K562 (cell line): ENCODE results near the gene DEDD2. TPM values are rescaled to one million over a fixed set of nuclear protein-coding genes. Genes with fewer than 3 reads are reported as not detected.

Source experiments
- ARID1B ChIP-seq: fragments of 450-650 bp; IDR thresholded peaks from 2 replicates; pipeline ENCODE4 v1.6.1; 2016; ENCODE audit warnings: antibody characterized with exemption, mild to moderate bottlenecking, inconsistent platforms
- CBFA2T2 ChIP-seq: fragments of 450-650 bp; conservative IDR thresholded peaks from 2 replicates; pipeline ENCODE4 v1.6.1; 2017; ENCODE audit warnings: mild to moderate bottlenecking
- CHD2 ChIP-seq: IDR thresholded peaks from 2 replicates; pipeline ENCODE4 v1.6.1; 2011; ENCODE audit warnings: low read depth, low read length
- DPF2 ChIP-seq: fragments of 450-650 bp; IDR thresholded peaks from 2 replicates; pipeline ENCODE4 v1.6.1; 2016
- ESRRB ChIP-seq: fragments of 250-450 bp; sonication (Bioruptor Pico); IDR thresholded peaks from 2 replicates; pipeline ENCODE4 v1.5.0; 2020; ENCODE audit warnings: mild to moderate bottlenecking, moderate library complexity, borderline replicate concordance
- ETV5 ChIP-seq: sonication (generic); formaldehyde crosslinking; IDR thresholded peaks from 2 replicates; pipeline ENCODE4 v1.4.0; 2020; ENCODE audit warnings: low read depth, mild to moderate bottlenecking, missing genetic modification reagents
- GABPB1 ChIP-seq: sonication (generic); formaldehyde crosslinking; IDR thresholded peaks from 2 replicates; pipeline ENCODE4 v1.8.0; 2022; ENCODE audit warnings: mild to moderate bottlenecking, missing genetic modification reagents
- MEIS2 ChIP-seq: fragments of 450-650 bp; IDR thresholded peaks from 2 replicates; pipeline ENCODE4 v1.6.1; 2014; ENCODE audit warnings: mild to moderate bottlenecking; ENCODE audit not compliant: partially characterized antibody
- PHB2 ChIP-seq: fragments of 450-650 bp; IDR thresholded peaks from 2 replicates; pipeline ENCODE4 v1.6.1; 2017; ENCODE audit warnings: low read depth
- RBM14 ChIP-seq: fragments of 200-400 bp; formaldehyde crosslinking; IDR thresholded peaks from 2 replicates; pipeline ENCODE4 v1.6.1; 2018; ENCODE audit warnings: low read depth, mild to moderate bottlenecking, low read length, moderate library complexity, borderline replicate concordance; ENCODE audit not compliant: insufficient read depth
- SMAD4 ChIP-seq: fragments of 250-450 bp; sonication (Bioruptor Pico); conservative IDR thresholded peaks from 2 replicates; pipeline ENCODE4 v1.8.0; 2021; ENCODE audit warnings: inconsistent platforms, mild to moderate bottlenecking, moderate library complexity
- SRSF1 ChIP-seq: fragments of 200-400 bp; formaldehyde crosslinking; IDR thresholded peaks from 2 replicates; pipeline ENCODE4 v1.6.1; 2017; ENCODE audit warnings: mild to moderate bottlenecking, low read depth, low read length, moderate library complexity
- SRSF7 ChIP-seq: fragments of 200-400 bp; formaldehyde crosslinking; optimal IDR thresholded peaks from 2 replicates; pipeline ENCODE3; 2017; ENCODE audit warnings: mild to moderate bottlenecking, low read depth, low read length
- TAF15 ChIP-seq: fragments of 200-400 bp; formaldehyde crosslinking; IDR thresholded peaks from 2 replicates; pipeline ENCODE4 v1.6.1; 2017; ENCODE audit warnings: mild to moderate bottlenecking, low read depth, low read length, moderate library complexity
- TAF7 ChIP-seq: fragments of 450-650 bp; IDR thresholded peaks from 2 replicates; pipeline ENCODE4 v1.6.1; 2016; ENCODE audit warnings: missing genetic modification characterization, missing compliant biosample characterization
- YY1 ChIP-seq, 3 experiments: IDR thresholded peaks; 2 replicates each; pipeline ENCODE4 v1.6.1; 2011; ENCODE audit warnings: low read length in 2 of 3, mild to moderate bottlenecking in 2 of 3, moderate library complexity in 2 of 3, borderline replicate concordance in 1 of 3, control low read depth in 1 of 3, low read depth in 1 of 3; ENCODE audit not compliant: insufficient read depth in 3 of 3, insufficient replicate concordance in 2 of 3, control insufficient read depth in 1 of 3, insufficient read length in 1 of 3; ENCODE audit errors: extremely low read depth in 1 of 3
- ZEB2 ChIP-seq: fragments of 450-650 bp; IDR thresholded peaks from 2 replicates; pipeline ENCODE4 v1.6.1; 2016
- ZNF184 ChIP-seq: sonication (generic); formaldehyde crosslinking; IDR thresholded peaks from 2 replicates; pipeline ENCODE4 v1.5.0; 2020; ENCODE audit warnings: missing genetic modification reagents
- ZNF589 ChIP-seq: fragments of 200-800 bp; sonication (Bioruptor generic); IDR thresholded peaks from 2 replicates; pipeline ENCODE4 v1.6.1; 2016; ENCODE audit warnings: low read depth, missing genetic modification characterization, missing compliant biosample characterization
- ZNF695 ChIP-seq: fragments of 450-650 bp; formaldehyde crosslinking; IDR thresholded peaks from 2 replicates; pipeline ENCODE4 v1.4.0; 2020; ENCODE audit warnings: mild to moderate bottlenecking, moderate library complexity
- polyA plus RNA-seq, 8 experiments: library from polyadenylated mRNA; depleted of rRNA in 4 of 8; stranded (reverse) in 5 of 8; unstranded in 3 of 8; fragments of >200 nt; fragmentation: Nextera tagmentation in 2 of 8; fragmentation: Illumina TruSeq in 1 of 8; extraction: Ambion mirVana in 2 of 8; extraction: Trizol in 1 of 8; gene quantifications; 2 replicates each; pipeline versions ENCODE4 v1.2.1 to v1.2.3, GENCODE V29; 2011 to 2014; ENCODE audit warnings: inconsistent platforms in 1 of 8, missing spikeins in 1 of 8
- total RNA-seq, 7 experiments: library from RNA; depleted of rRNA in 6 of 7; stranded (reverse); fragments of >200 nt in 6 of 7; fragmentation: Illumina TruSeq in 2 of 7; extraction: Trizol in 2 of 7; gene quantifications; 2 replicates each; pipeline versions ENCODE4 v1.2.1 to v1.2.3, GENCODE V29; 2011 to 2021; ENCODE audit warnings: low replicate concordance in 1 of 7
- TF ChIP-seq, protein P1 (sequence below), 2 experiments: IDR thresholded peaks; 2 replicates each; pipeline ENCODE4 v1.6.1; 2012; ENCODE audit warnings: improper control_type of control experiment in 2 of 2, low read depth in 2 of 2, low read length in 2 of 2, borderline replicate concordance in 1 of 2
- TF ChIP-seq, protein P2 (sequence below): fragments of 200-800 bp; sonication (Bioruptor generic); IDR thresholded peaks from 2 replicates; pipeline ENCODE4 v1.6.1; 2016; ENCODE audit warnings: missing genetic modification characterization, missing compliant biosample characterization

The DEDD2 gene
- total and polyA plus RNA-seq, 9 of the 15 experiments (the other 6 are each of a cell fraction or from before 2014, with no cell fraction given), result 4.3 to 43.0 (median 29.2) TPM

DNA sequence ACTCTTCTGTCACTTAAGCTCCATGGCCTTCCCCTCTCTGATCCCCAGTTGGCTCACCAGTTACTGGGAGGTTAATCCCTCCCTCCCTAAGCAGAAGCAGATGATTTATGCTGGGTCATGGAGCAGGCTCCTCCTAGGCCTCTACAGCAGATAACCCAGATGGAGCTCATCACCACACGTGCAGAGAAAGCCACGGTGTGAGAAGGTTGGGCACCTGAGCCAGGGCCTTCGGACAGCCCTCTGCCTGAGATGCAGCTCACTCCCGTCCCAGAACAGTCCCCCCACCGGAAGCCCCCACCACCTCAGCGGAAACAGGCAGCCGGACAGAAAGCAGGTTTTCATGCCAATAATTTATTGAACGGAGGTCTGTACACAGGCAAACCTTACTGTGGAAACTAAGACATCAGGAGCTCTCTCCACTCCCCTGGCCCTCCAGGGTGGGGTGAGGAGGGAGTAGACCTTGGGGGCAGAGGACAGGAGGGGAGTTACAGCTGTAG is 12.4 kb upstream of the DEDD2 start (continued):
- TF ChIP-seq, protein P1, sequence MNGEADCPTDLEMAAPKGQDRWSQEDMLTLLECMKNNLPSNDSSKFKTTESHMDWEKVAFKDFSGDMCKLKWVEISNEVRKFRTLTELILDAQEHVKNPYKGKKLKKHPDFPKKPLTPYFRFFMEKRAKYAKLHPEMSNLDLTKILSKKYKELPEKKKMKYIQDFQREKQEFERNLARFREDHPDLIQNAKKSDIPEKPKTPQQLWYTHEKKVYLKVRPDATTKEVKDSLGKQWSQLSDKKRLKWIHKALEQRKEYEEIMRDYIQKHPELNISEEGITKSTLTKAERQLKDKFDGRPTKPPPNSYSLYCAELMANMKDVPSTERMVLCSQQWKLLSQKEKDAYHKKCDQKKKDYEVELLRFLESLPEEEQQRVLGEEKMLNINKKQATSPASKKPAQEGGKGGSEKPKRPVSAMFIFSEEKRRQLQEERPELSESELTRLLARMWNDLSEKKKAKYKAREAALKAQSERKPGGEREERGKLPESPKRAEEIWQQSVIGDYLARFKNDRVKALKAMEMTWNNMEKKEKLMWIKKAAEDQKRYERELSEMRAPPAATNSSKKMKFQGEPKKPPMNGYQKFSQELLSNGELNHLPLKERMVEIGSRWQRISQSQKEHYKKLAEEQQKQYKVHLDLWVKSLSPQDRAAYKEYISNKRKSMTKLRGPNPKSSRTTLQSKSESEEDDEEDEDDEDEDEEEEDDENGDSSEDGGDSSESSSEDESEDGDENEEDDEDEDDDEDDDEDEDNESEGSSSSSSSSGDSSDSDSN (IDR thresholded peaks at IDR 0.05; ENCODE audit: borderline replicate concordance in 1 of 2, low read depth in 2 of 2, low read length in 2 of 2), result no peak
- TF ChIP-seq PHB2 (no peak), CHD2 (no peak), ZNF589 (no peak), DPF2 (peak; percentile 67), TAF15 (no peak), MEIS2 (peak; percentile 97), ESRRB (no peak), SMAD4 (CRISPR knock-in tag) (0 out of 2 replicates have a peak, but pooled peaks have one; percentile 36), ARID1B (peak; percentile 57), GABPB1 (no peak; the same call in 1 of the 2 replicates), ZNF695 (CRISPR knock-in tag) (no peak), TAF7 (tag) (no peak), ZEB2 (peak; percentile 43; the same call in 1 of the 2 replicates), SRSF1 (no peak), ZNF184 (no peak), CBFA2T2 (peak; percentile 25), SRSF7 (no peak), ETV5 (no peak), YY1 (IDR thresholded peaks at IDR 0.05; ENCODE audit: borderline replicate concordance in 1 of 3, control insufficient read depth in 1 of 3, extremely low read depth in 1 of 3, insufficient read depth in 3 of 3, insufficient read length in 1 of 3, insufficient replicate concordance in 2 of 3, low read depth in 1 of 3, low read length in 2 of 3) (no peak), RBM14 (no peak)
- TF ChIP-seq, protein P2, sequence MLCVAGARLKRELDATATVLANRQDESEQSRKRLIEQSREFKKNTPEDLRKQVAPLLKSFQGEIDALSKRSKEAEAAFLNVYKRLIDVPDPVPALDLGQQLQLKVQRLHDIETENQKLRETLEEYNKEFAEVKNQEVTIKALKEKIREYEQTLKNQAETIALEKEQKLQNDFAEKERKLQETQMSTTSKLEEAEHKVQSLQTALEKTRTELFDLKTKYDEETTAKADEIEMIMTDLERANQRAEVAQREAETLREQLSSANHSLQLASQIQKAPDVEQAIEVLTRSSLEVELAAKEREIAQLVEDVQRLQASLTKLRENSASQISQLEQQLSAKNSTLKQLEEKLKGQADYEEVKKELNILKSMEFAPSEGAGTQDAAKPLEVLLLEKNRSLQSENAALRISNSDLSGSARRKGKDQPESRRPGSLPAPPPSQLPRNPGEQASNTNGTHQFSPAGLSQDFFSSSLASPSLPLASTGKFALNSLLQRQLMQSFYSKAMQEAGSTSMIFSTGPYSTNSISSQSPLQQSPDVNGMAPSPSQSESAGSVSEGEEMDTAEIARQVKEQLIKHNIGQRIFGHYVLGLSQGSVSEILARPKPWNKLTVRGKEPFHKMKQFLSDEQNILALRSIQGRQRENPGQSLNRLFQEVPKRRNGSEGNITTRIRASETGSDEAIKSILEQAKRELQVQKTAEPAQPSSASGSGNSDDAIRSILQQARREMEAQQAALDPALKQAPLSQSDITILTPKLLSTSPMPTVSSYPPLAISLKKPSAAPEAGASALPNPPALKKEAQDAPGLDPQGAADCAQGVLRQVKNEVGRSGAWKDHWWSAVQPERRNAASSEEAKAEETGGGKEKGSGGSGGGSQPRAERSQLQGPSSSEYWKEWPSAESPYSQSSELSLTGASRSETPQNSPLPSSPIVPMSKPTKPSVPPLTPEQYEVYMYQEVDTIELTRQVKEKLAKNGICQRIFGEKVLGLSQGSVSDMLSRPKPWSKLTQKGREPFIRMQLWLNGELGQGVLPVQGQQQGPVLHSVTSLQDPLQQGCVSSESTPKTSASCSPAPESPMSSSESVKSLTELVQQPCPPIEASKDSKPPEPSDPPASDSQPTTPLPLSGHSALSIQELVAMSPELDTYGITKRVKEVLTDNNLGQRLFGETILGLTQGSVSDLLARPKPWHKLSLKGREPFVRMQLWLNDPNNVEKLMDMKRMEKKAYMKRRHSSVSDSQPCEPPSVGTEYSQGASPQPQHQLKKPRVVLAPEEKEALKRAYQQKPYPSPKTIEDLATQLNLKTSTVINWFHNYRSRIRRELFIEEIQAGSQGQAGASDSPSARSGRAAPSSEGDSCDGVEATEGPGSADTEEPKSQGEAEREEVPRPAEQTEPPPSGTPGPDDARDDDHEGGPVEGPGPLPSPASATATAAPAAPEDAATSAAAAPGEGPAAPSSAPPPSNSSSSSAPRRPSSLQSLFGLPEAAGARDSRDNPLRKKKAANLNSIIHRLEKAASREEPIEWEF, result no peak
